Sigmoid colon (tissue), 4 donors: ENCODE measurements around the gene EMILIN1.

ENCODE experiments used
- EP300 ChIP-seq, 4 donors: sonication (generic); formaldehyde crosslinking; IDR thresholded peaks; one replicate each; pipeline ENCODE4 v1.6.1; 2017; ENCODE audit warnings: antibody characterized with exemption in 4 of 4
- POLR2AphosphoS5 ChIP-seq, 4 donors: sonication (generic); formaldehyde crosslinking; IDR thresholded peaks; one replicate each; pipeline ENCODE4 v1.6.1; 2017; ENCODE audit warnings: antibody characterized with exemption in 4 of 4
- TF ChIP-seq, protein P1 (sequence below), 4 experiments: fragments of 450-650 bp in 3 of 4; fragments of 200-600 bp in 1 of 4; IDR thresholded peaks; one replicate each; pipeline ENCODE4 v1.5.1; 2016 to 2019; ENCODE audit warnings: antibody characterized with exemption in 4 of 4, mild to moderate bottlenecking in 3 of 4, moderate library complexity in 2 of 4

- TF ChIP-seq, protein P1, sequence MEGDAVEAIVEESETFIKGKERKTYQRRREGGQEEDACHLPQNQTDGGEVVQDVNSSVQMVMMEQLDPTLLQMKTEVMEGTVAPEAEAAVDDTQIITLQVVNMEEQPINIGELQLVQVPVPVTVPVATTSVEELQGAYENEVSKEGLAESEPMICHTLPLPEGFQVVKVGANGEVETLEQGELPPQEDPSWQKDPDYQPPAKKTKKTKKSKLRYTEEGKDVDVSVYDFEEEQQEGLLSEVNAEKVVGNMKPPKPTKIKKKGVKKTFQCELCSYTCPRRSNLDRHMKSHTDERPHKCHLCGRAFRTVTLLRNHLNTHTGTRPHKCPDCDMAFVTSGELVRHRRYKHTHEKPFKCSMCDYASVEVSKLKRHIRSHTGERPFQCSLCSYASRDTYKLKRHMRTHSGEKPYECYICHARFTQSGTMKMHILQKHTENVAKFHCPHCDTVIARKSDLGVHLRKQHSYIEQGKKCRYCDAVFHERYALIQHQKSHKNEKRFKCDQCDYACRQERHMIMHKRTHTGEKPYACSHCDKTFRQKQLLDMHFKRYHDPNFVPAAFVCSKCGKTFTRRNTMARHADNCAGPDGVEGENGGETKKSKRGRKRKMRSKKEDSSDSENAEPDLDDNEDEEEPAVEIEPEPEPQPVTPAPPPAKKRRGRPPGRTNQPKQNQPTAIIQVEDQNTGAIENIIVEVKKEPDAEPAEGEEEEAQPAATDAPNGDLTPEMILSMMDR (IDR thresholded peaks at IDR 0.05) = no peak
- no peak for TF ChIP-seq POLR2AphosphoS5 (IDR thresholded peaks at IDR 0.05)
- TF ChIP-seq EP300 (IDR thresholded peaks at IDR 0.05) = no peak
These were observed 2.2 kb downstream of the EMILIN1 start for GRCh38 chr2:27080603-27080936.
